Suprapubic skin (tissue), 4 donors: ENCODE results near the gene OSBPL8. TPM values are rescaled to one million over a fixed set of nuclear protein-coding genes. Genes with fewer than 3 reads are reported as not detected.

Experiments
- DNase-seq, 2 donors: peaks; one replicate each; pipeline ENCODE4 v3.0.0-alpha.2; 2019; ENCODE audit warnings: low spot score in 2 of 2
- H3K27ac ChIP-seq: fragments of 200-600 bp; sonication (generic); one replicate; pipeline ENCODE4 v1.5.1; 2019
- H3K27me3 ChIP-seq: fragments of 200-600 bp; sonication (generic); one replicate; pipeline ENCODE4 v1.5.1; 2019
- H3K36me3 ChIP-seq: fragments of 200-600 bp; sonication (generic); one replicate; pipeline ENCODE4 v1.5.1; 2019
- H3K4me1 ChIP-seq: fragments of 200-600 bp; sonication (generic); one replicate; pipeline ENCODE4 v1.5.1; 2019
- H3K4me3 ChIP-seq: fragments of 200-600 bp; sonication (generic); one replicate; pipeline ENCODE4 v1.5.1; 2019; ENCODE audit warnings: mild to moderate bottlenecking
- H3K9me3 ChIP-seq: fragments of 200-600 bp; sonication (generic); one replicate; pipeline ENCODE4 v1.5.1; 2019
- EP300 ChIP-seq: sonication (generic); formaldehyde crosslinking; IDR thresholded peaks from one replicate; pipeline ENCODE4 v1.6.1; 2017; ENCODE audit warnings: antibody characterized with exemption
- POLR2A ChIP-seq, 2 donors: fragments of 450-650 bp; IDR thresholded peaks; one replicate each; pipeline ENCODE4 v1.6.1; 2017; ENCODE audit warnings: antibody characterized with exemption in 2 of 2, mild to moderate bottlenecking in 2 of 2, moderate library complexity in 2 of 2
- POLR2AphosphoS5 ChIP-seq, 3 donors: sonication (generic); formaldehyde crosslinking; IDR thresholded peaks; one replicate each; pipeline ENCODE4 v1.6.1; 2017; ENCODE audit warnings: antibody characterized with exemption in 3 of 3
- WGBS: methylation state at CpG from one replicate; pipeline ENCODE4 v1.1.5; 2018; 5-methylcytosine and 5-hydroxymethylcytosine counted together
- total RNA-seq, 4 donors: library from RNA; depleted of rRNA; stranded (reverse); fragments of >200 nt; gene quantifications; one replicate each; pipeline ENCODE4 v1.1.0, GENCODE V29; 2016
- TF ChIP-seq, protein P1 (sequence below), 2 donors: fragments of 200-600 bp in 1 of 2; fragments of 450-650 bp in 1 of 2; sonication (generic) in 1 of 2; IDR thresholded peaks; one replicate each; pipeline ENCODE4 v1.5.1; 2016 to 2019; ENCODE audit warnings: antibody characterized with exemption in 2 of 2, mild to moderate bottlenecking in 1 of 2, moderate library complexity in 1 of 2

Gene OSBPL8
- total RNA-seq, 4 donors from 2014 or later = 73.1 to 116 (median 87.4) TPM

DNA sequence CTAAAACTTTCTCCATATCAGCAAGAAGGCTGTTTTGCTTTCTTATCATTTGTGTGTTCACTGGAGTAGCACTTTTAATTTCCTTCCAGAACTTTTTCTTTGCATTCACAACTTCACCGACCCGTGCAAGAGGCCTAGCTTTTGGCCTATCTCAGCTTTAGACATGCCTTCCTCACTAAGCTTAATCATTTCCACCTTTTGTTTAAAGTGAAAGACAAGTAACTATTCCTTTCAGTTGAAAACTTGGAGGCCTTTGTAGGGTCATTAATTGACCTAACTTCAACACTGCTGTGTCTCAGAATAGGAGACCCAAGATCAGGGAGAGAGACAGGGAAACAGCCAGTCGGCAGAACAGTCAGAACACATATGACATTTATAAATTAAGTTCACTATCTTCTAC lies 250.7 kb downstream of the OSBPL8 start:
- WGBS = 36% methylated on average over 3 of the region's 3 CpGs
- H3K4me1 ChIP-seq = no peaks in the 10 kb centered on the region
- no peaks in the 10 kb centered on the region for H3K9me3 ChIP-seq
- no peaks in the 10 kb centered on the region for H3K36me3 ChIP-seq
- DNase-seq = no peak
- no peak overlapping the region for H3K27ac ChIP-seq
- no peaks in the 10 kb centered on the region for H3K27me3 ChIP-seq
- no peak overlapping the region for H3K4me3 ChIP-seq
- TF ChIP-seq, protein P1, sequence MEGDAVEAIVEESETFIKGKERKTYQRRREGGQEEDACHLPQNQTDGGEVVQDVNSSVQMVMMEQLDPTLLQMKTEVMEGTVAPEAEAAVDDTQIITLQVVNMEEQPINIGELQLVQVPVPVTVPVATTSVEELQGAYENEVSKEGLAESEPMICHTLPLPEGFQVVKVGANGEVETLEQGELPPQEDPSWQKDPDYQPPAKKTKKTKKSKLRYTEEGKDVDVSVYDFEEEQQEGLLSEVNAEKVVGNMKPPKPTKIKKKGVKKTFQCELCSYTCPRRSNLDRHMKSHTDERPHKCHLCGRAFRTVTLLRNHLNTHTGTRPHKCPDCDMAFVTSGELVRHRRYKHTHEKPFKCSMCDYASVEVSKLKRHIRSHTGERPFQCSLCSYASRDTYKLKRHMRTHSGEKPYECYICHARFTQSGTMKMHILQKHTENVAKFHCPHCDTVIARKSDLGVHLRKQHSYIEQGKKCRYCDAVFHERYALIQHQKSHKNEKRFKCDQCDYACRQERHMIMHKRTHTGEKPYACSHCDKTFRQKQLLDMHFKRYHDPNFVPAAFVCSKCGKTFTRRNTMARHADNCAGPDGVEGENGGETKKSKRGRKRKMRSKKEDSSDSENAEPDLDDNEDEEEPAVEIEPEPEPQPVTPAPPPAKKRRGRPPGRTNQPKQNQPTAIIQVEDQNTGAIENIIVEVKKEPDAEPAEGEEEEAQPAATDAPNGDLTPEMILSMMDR (IDR thresholded peaks at IDR 0.05) = no peak
- no peak for TF ChIP-seq POLR2A (IDR thresholded peaks at IDR 0.05)
- TF ChIP-seq EP300 = no peak
- no peak for TF ChIP-seq POLR2AphosphoS5 (IDR thresholded peaks at IDR 0.05)

DNA sequence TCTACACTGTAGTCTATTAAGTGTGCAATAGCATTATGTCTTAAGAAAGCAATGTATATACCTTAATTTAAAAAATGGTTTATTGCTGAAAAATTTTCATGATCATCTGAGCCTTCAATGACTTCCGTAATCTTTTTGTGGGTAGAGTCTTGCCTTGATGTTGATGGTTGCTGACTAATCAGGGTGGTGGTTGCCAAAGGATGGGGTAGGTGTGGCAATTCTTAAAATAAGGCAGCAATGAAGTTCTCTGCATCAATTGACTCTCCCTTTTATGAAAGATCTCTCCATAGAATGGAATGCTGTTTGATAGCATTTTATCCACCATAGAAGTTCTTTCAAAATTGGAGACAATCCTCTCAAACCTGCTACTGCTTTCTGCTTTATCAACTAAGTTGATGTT lies 252.5 kb downstream of the OSBPL8 start:
- no peak for DNase-seq
- Histone ChIP-seq H3K27ac (no peak overlapping the region), H3K27me3 (no peaks in the 10 kb centered on the region), H3K4me3 (no peak overlapping the region), H3K36me3 (no peaks in the 10 kb centered on the region), H3K9me3 (no peaks in the 10 kb centered on the region), H3K4me1 (no peaks in the 10 kb centered on the region)
- whole genome bisulfite sequencing = 80% methylated on average over 1 of the region's 1 CpG
- TF ChIP-seq, protein P1 (IDR thresholded peaks at IDR 0.05) = no peak
- no peak for TF ChIP-seq EP300
- TF ChIP-seq POLR2AphosphoS5 (IDR thresholded peaks at IDR 0.05) = no peak
- no peak for TF ChIP-seq POLR2A (IDR thresholded peaks at IDR 0.05)

DNA sequence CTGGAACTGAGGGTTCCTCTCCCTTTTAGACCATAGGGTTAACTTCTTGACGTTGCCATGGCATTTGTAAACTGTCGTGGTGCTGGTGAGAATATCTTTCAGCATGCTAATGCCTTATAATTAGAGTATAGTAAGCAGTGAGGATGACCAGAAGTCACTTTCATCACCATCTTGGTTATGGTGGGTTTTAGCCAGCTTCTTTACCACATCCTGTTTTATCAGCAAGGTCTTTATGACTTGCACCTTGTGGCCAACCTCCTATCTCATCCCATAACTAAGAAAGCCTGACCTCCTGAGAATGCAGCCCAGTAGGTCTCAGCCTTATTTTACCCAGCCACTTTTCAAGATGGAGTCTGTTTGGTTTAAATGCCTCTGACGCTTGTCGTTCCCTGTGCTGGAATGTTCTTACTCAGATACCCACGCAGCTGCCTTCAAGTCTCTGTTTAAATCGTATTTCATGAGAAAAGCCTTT lies 255.5 kb downstream of the OSBPL8 start:
- TF ChIP-seq, protein P1 (IDR thresholded peaks at IDR 0.05) = no peak
- no peak for TF ChIP-seq EP300
- TF ChIP-seq POLR2AphosphoS5 (IDR thresholded peaks at IDR 0.05) = no peak
- TF ChIP-seq POLR2A (IDR thresholded peaks at IDR 0.05) = no peak
- 89% methylated on average over 6 of the region's 6 CpGs for WGBS
- DNase-seq = no peak
- H3K36me3 ChIP-seq = no peaks in the 10 kb centered on the region
- no peak overlapping the region for H3K4me3 ChIP-seq
- H3K27me3 ChIP-seq = no peaks in the 10 kb centered on the region
- no peak overlapping the region for H3K27ac ChIP-seq
- no peaks in the 10 kb centered on the region for H3K4me1 ChIP-seq
- no peaks in the 10 kb centered on the region for H3K9me3 ChIP-seq

DNA sequence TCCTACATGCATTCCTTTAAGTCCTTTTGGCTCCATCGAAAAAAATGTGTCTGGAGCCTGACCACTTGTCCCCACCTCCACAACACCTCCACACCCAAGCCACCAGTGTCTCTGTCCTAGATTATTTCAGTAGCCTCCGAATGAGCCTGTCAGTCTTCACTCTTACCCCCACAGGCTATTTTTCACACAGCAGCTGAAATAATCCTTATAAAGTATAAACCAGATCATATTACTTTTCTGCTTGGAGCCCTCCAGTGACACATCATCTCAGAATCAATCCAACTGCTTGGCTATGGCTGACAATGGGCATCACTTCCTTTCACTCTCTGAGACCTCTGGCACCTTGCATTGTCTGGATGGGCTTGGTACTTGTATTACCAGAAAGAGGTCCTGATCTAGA lies 256.2 kb downstream of the OSBPL8 start:
- DNase-seq = no peak
- no peaks in the 10 kb centered on the region for H3K27me3 ChIP-seq
- H3K36me3 ChIP-seq = no peaks in the 10 kb centered on the region
- WGBS = 75% methylated on average over 2 of the region's 2 CpGs
- TF ChIP-seq POLR2A (IDR thresholded peaks at IDR 0.05) (no peak), POLR2AphosphoS5 (IDR thresholded peaks at IDR 0.05) (no peak), EP300 (no peak)
- TF ChIP-seq, protein P1 (IDR thresholded peaks at IDR 0.05) = no peak
- no peak overlapping the region for H3K27ac ChIP-seq
- H3K4me1 ChIP-seq = no peaks in the 10 kb centered on the region
- H3K9me3 ChIP-seq = no peaks in the 10 kb centered on the region
- no peak overlapping the region for H3K4me3 ChIP-seq

Other genes with a start within 250 kb of the OSBPL8 start
- 10 to 100 TPM in 2 of 4 donors, 1 to 10 TPM in 2; 7.6 to 11.7 (median 9.6) TPM for gene BBS10, start 211.4 kb downstream of the OSBPL8 start, total RNA-seq
- 10 to 100 TPM; 10.5 to 54.8 (median 19.9) TPM for gene ZDHHC17, start 204.3 kb upstream of the OSBPL8 start, total RNA-seq